ENCODE measurements around the gene PPIH. TPM values are rescaled to one million over a fixed set of nuclear protein-coding genes. Genes with fewer than 3 reads are reported as not detected.

Gene PPIH
- polyA plus RNA-seq, 3 donors = 28.1 to 31.0 (median 28.8) TPM

DNA sequence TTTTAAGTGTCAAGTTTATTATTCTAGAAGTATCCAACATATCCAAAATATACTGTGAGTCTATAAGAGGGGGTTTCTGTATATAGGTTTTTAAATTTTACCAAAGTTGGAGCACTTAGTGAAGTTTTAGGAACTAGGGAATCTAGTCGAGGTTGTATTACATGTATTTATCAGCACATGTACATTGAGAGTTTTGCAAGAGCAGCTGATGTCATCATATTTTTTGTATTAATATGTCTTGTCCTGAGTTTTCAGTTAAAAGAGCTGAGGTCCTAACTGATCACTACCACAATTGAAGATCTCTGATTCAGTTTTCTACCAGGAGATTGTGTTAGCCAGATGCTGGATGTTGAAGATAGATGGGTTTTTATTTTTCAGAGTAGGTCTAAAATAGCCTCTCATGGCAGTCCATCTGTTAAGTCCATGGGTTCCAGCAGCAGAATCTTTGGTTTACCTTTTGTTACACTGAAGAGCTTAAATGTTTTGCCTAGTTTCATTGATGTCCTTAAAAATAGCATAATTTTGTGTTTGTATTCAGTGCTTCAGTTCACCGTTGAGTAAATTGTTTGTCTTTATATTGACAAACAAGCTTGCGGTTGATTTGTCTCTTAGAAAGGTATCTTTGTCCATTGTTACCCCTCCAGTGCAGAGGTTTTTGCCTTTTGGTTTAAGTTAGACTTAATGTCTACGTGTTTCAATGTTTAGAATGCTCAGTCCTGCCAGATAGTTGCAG lies 40.0 kb downstream of the PPIH start:
- H3K4me3 ChIP-seq (replicated peaks in 1 of 3; ENCODE audit: low read depth in 2 of 3, low read length in 3 of 3) = no peak overlapping the region
- H3K4me1 ChIP-seq (ENCODE audit: control insufficient read depth in 1 of 2, insufficient read depth in 2 of 2, low read length in 2 of 2) = no peaks in the 10 kb centered on the region
- intact Hi-C loops (cut with micrococcal nuclease) = no loop called here
- no peak overlapping the region for H3K9ac ChIP-seq (ENCODE audit: insufficient read depth, low read length, poor library complexity, severe bottlenecking)
- H3K4me2 ChIP-seq (replicated peaks; ENCODE audit: extremely low read depth, low read length, poor library complexity, severe bottlenecking) = no peak overlapping the region
- peaks cover 93 to 100% of the 10 kb centered on the region in 2 donors for H3K36me3 ChIP-seq (replicated peaks in 1 of 2; ENCODE audit: control insufficient read depth in 1 of 2, insufficient read depth in 2 of 2, low read length in 2 of 2)
- H4K20me1 ChIP-seq (ENCODE audit: insufficient read depth, low read length) = peaks cover 91% of the 10 kb centered on the region
- peaks cover 63% of the 10 kb centered on the region for H3K79me2 ChIP-seq (ENCODE audit: insufficient read depth, low read length)
- no peak overlapping the region for H2AFZ ChIP-seq (ENCODE audit: insufficient read depth, low read depth, low read length, poor library complexity, severe bottlenecking)
- TF ChIP-seq, protein P1, sequence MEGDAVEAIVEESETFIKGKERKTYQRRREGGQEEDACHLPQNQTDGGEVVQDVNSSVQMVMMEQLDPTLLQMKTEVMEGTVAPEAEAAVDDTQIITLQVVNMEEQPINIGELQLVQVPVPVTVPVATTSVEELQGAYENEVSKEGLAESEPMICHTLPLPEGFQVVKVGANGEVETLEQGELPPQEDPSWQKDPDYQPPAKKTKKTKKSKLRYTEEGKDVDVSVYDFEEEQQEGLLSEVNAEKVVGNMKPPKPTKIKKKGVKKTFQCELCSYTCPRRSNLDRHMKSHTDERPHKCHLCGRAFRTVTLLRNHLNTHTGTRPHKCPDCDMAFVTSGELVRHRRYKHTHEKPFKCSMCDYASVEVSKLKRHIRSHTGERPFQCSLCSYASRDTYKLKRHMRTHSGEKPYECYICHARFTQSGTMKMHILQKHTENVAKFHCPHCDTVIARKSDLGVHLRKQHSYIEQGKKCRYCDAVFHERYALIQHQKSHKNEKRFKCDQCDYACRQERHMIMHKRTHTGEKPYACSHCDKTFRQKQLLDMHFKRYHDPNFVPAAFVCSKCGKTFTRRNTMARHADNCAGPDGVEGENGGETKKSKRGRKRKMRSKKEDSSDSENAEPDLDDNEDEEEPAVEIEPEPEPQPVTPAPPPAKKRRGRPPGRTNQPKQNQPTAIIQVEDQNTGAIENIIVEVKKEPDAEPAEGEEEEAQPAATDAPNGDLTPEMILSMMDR (IDR thresholded peaks at IDR 0.05) = no peak
- no peak overlapping the region for H3K4me3 Mint-ChIP-seq
- DNase-seq = no peak
- no peaks in the 10 kb centered on the region for H3K9me3 ChIP-seq (replicated peaks in 1 of 2; ENCODE audit: control insufficient read depth in 1 of 2, insufficient read depth in 1 of 2, low read length in 2 of 2)
- no peaks in the 10 kb centered on the region for H3K9me3 Mint-ChIP-seq
- WGBS (ENCODE audit: insufficient coverage) = 100% methylated on average over 3 of the region's 4 CpGs
- no peaks in the 10 kb centered on the region for H3K27me3 ChIP-seq (ENCODE audit: control insufficient read depth in 2 of 2, insufficient read depth in 2 of 2, low read length in 2 of 2)
- peak overlapping the region in 2 of 7 donors; percentile 1 to 37 for H3K27ac Mint-ChIP-seq
- H3K4me1 Mint-ChIP-seq = no peaks in the 10 kb centered on the region
- no peaks in the 10 kb centered on the region for H3K27me3 Mint-ChIP-seq (ENCODE audit: low read depth in 3 of 3)
- peak overlapping the region in 1 of 2 donors; percentile 20 for H3K27ac ChIP-seq (ENCODE audit: low read depth in 1 of 2, low read length in 2 of 2)
- peaks cover 92 to 95% of the 10 kb centered on the region in 2 donors for H3K36me3 Mint-ChIP-seq

DNA sequence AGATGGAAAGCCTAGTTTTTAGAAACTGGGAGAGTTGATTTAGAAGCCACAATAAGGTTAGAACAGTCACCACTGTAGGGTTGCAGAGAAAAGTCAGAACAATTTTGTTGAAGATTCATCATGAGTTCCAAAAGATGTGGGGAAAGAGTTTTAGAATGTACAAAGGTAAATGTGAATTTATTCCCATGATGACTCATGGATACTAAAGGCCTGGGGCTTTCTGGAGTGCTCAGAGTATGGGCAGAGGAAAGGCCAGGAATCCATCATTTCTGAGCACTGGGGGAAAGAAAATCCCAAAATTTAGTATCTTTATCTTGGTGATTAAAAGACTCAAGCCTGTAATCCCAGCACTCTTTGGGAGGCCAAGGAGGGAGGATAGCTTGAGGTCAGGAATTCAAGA lies 41.8 kb downstream of the PPIH start:
- no peak overlapping the region for H3K4me3 Mint-ChIP-seq
- intact Hi-C loops (cut with micrococcal nuclease) = no loop called here
- no peak for DNase-seq

More for the DNA sequence above, 41.8 kb downstream of the PPIH start:
- peaks cover 97 to 100% of the 10 kb centered on the region in 2 donors for H3K36me3 Mint-ChIP-seq
- H3K4me1 ChIP-seq (ENCODE audit: control insufficient read depth in 1 of 2, insufficient read depth in 2 of 2, low read length in 2 of 2) = no peaks in the 10 kb centered on the region
- peak overlapping the region in 1 of 7 donors; percentile 37 for H3K27ac Mint-ChIP-seq
- H3K4me1 Mint-ChIP-seq = no peaks in the 10 kb centered on the region
- no peak overlapping the region for H3K4me2 ChIP-seq (replicated peaks; ENCODE audit: extremely low read depth, low read length, poor library complexity, severe bottlenecking)
- peaks cover 91 to 100% of the 10 kb centered on the region in 2 donors for H3K36me3 ChIP-seq (replicated peaks in 1 of 2; ENCODE audit: control insufficient read depth in 1 of 2, insufficient read depth in 2 of 2, low read length in 2 of 2)
- no peaks in the 10 kb centered on the region for H3K9me3 Mint-ChIP-seq
- H3K27me3 ChIP-seq (ENCODE audit: control insufficient read depth in 2 of 2, insufficient read depth in 2 of 2, low read length in 2 of 2) = no peaks in the 10 kb centered on the region
- peaks cover 88% of the 10 kb centered on the region for H4K20me1 ChIP-seq (ENCODE audit: insufficient read depth, low read length)
- no peak overlapping the region for H2AFZ ChIP-seq (ENCODE audit: insufficient read depth, low read depth, low read length, poor library complexity, severe bottlenecking)
- peak overlapping the region in 1 of 2 donors; percentile 23 for H3K27ac ChIP-seq (ENCODE audit: low read depth in 1 of 2, low read length in 2 of 2)
- no peak overlapping the region for H3K4me3 ChIP-seq (replicated peaks in 1 of 3; ENCODE audit: low read depth in 2 of 3, low read length in 3 of 3)
- TF ChIP-seq, protein P1 (IDR thresholded peaks at IDR 0.05) = no peak
- H3K9me3 ChIP-seq (replicated peaks in 1 of 2; ENCODE audit: control insufficient read depth in 1 of 2, insufficient read depth in 1 of 2, low read length in 2 of 2) = no peaks in the 10 kb centered on the region
- no peaks in the 10 kb centered on the region for H3K27me3 Mint-ChIP-seq (ENCODE audit: low read depth in 3 of 3)
- H3K9ac ChIP-seq (ENCODE audit: insufficient read depth, low read length, poor library complexity, severe bottlenecking) = no peak overlapping the region
- peaks cover 50% of the 10 kb centered on the region for H3K79me2 ChIP-seq (ENCODE audit: insufficient read depth, low read length)

Measured in CD14-positive monocyte (primary cell).